Duodenal mucosa (tissue), 2 donors: ENCODE results near the gene FTSJ3.
"Not testable (repeated sequence)": the region's sequence is repeated elsewhere in the genome, so short reads cannot be mapped to it uniquely, and the experiment has no call there.

Experiments
- H3K27ac ChIP-seq: one replicate; pipeline ENCODE4 v1.7.0; 2013; ENCODE audit warnings: low read depth, low read length
- H3K27me3 ChIP-seq, 2 donors: one replicate each; pipeline ENCODE4 v1.7.0; 2013; ENCODE audit warnings: low read length in 2 of 2, control low read depth in 1 of 2; ENCODE audit not compliant: insufficient read depth in 2 of 2, control insufficient read depth in 1 of 2
- H3K36me3 ChIP-seq, 2 donors: one replicate each; pipeline ENCODE4 v1.7.0; 2013; ENCODE audit warnings: low read length in 2 of 2, control low read depth in 1 of 2; ENCODE audit not compliant: insufficient read depth in 2 of 2, control insufficient read depth in 1 of 2
- H3K4me1 ChIP-seq, 2 donors: one replicate each; pipeline ENCODE4 v1.7.0; 2013; ENCODE audit warnings: low read length in 2 of 2, control low read depth in 1 of 2; ENCODE audit not compliant: insufficient read depth in 2 of 2, control insufficient read depth in 1 of 2
- H3K4me3 ChIP-seq, 2 donors: one replicate each; pipeline ENCODE4 v1.7.0; 2013; ENCODE audit warnings: low read length in 2 of 2, low read depth in 1 of 2
- H3K9ac ChIP-seq, 2 donors: one replicate each; pipeline ENCODE4 v1.7.0; 2013; ENCODE audit warnings: low read length in 2 of 2, low read depth in 1 of 2
- H3K9me3 ChIP-seq, 2 donors: one replicate each; pipeline ENCODE4 v1.7.0; 2013; ENCODE audit warnings: low read length in 2 of 2, control low read depth in 1 of 2; ENCODE audit not compliant: control insufficient read depth in 1 of 2

The FTSJ3 gene

GRCh38 chr17:63817736-63818385 lies 9.6 kb downstream of the FTSJ3 start:
- H3K4me3 ChIP-seq, result no peak overlapping the region
- H3K36me3 ChIP-seq, result peaks cover 79 to 97% of the 10 kb centered on the region in 2 donors
- H3K4me1 ChIP-seq, result peaks cover 0 to 8% of the 10 kb centered on the region in 2 donors
- H3K9ac ChIP-seq, result no peak overlapping the region
- H3K9me3 ChIP-seq, result no peaks in the 10 kb centered on the region
- H3K27me3 ChIP-seq, result no peaks in the 10 kb centered on the region
- no peak overlapping the region for H3K27ac ChIP-seq

GRCh38 chr17:63816669-63817068 lies 10.8 kb downstream of the FTSJ3 start:
- H3K36me3 ChIP-seq, result peaks cover 78 to 96% of the 10 kb centered on the region in 2 donors
- H3K4me1 ChIP-seq, result peaks cover 0 to 8% of the 10 kb centered on the region in 2 donors
- no peak overlapping the region for H3K4me3 ChIP-seq
- no peaks in the 10 kb centered on the region for H3K27me3 ChIP-seq
- no peak overlapping the region for H3K9ac ChIP-seq
- H3K27ac ChIP-seq, result no peak overlapping the region
- no peaks in the 10 kb centered on the region for H3K9me3 ChIP-seq

GRCh38 chr17:63816123-63816522 lies 11.3 kb downstream of the FTSJ3 start:
- no peak overlapping the region for H3K4me3 ChIP-seq
- H3K4me1 ChIP-seq, result peaks cover 0 to 8% of the 10 kb centered on the region in 2 donors
- H3K9me3 ChIP-seq, result no peaks in the 10 kb centered on the region
- no peak overlapping the region for H3K9ac ChIP-seq
- H3K27me3 ChIP-seq, result no peaks in the 10 kb centered on the region
- no peak overlapping the region for H3K27ac ChIP-seq
- H3K36me3 ChIP-seq, result peaks cover 78 to 96% of the 10 kb centered on the region in 2 donors

- Histone ChIP-seq H3K27me3 (no peaks in the 10 kb centered on the region), H3K36me3 (peaks cover 63 to 93% of the 10 kb centered on the region in 2 donors), H3K4me1 (no peaks in the 10 kb centered on the region), H3K9ac (no peak overlapping the region), H3K27ac (no peak overlapping the region), H3K4me3 (no peak overlapping the region), H3K9me3 (no peaks in the 10 kb centered on the region)
Observed at GRCh38 chr17:63809970-63810369, 17.5 kb downstream of the FTSJ3 start.

- Histone ChIP-seq H3K9ac (no peak overlapping the region), H3K27me3 (no peaks in the 10 kb centered on the region), H3K4me1 (no peaks in the 10 kb centered on the region), H3K4me3 (no peak overlapping the region), H3K27ac (no peak overlapping the region), H3K36me3 (peaks cover 41 to 83% of the 10 kb centered on the region in 2 donors), H3K9me3 (no peaks in the 10 kb centered on the region)
Observed at GRCh38 chr17:63805591-63805990, 21.9 kb downstream of the FTSJ3 start.

- Histone ChIP-seq H3K27ac (no peak overlapping the region), H3K27me3 (no peaks in the 10 kb centered on the region), H3K9me3 (no peaks in the 10 kb centered on the region), H3K4me3 (no peak overlapping the region), H3K36me3 (peaks cover 40 to 83% of the 10 kb centered on the region in 2 donors), H3K9ac (no peak overlapping the region), H3K4me1 (no peaks in the 10 kb centered on the region)
Observed at GRCh38 chr17:63804328-63804727, 23.1 kb downstream of the FTSJ3 start.

GRCh38 chr17:63800783-63801182 lies 26.7 kb downstream of the FTSJ3 start:
- Histone ChIP-seq H3K36me3 (peaks cover 43 to 87% of the 10 kb centered on the region in 2 donors), H3K4me3 (no peak overlapping the region), H3K9ac (no peak overlapping the region), H3K27me3 (no peaks in the 10 kb centered on the region), H3K4me1 (no peaks in the 10 kb centered on the region), H3K27ac (no peak overlapping the region), H3K9me3 (no peaks in the 10 kb centered on the region)

GRCh38 chr17:63798572-63799106 lies 28.8 kb downstream of the FTSJ3 start:
- Histone ChIP-seq H3K9me3 (no peaks in the 10 kb centered on the region), H3K4me3 (no peak overlapping the region), H3K4me1 (no peaks in the 10 kb centered on the region), H3K27me3 (no peaks in the 10 kb centered on the region), H3K9ac (no peak overlapping the region), H3K36me3 (peaks cover 46 to 93% of the 10 kb centered on the region in 2 donors), H3K27ac (no peak overlapping the region)

GRCh38 chr17:63796375-63796774 lies 31.1 kb downstream of the FTSJ3 start:
- peaks cover 48 to 95% of the 10 kb centered on the region in 2 donors for H3K36me3 ChIP-seq

GRCh38 chr17:63792055-63792729 lies 35.3 kb downstream of the FTSJ3 start:
- H3K9ac ChIP-seq, result no peak overlapping the region
- peaks cover 28 to 80% of the 10 kb centered on the region in 2 donors for H3K36me3 ChIP-seq
- H3K9me3 ChIP-seq, result no peaks in the 10 kb centered on the region
- H3K27ac ChIP-seq, result no peak overlapping the region
- no peaks in the 10 kb centered on the region for H3K27me3 ChIP-seq
- no peaks in the 10 kb centered on the region for H3K4me1 ChIP-seq
- no peak overlapping the region for H3K4me3 ChIP-seq

More at GRCh38 chr17:63796375-63796774, 31.1 kb downstream of the FTSJ3 start:
- not testable (repeated sequence) for H3K27me3 ChIP-seq, H3K4me3 ChIP-seq, H3K9me3 ChIP-seq, H3K9ac ChIP-seq, H3K27ac ChIP-seq, H3K4me1 ChIP-seq
